Measurements from ENCODE around the gene FANCI. TPM values are rescaled to one million over a fixed set of nuclear protein-coding genes. Genes with fewer than 3 reads are reported as not detected.

The FANCI gene
- total and polyA plus RNA-seq, 2 of the 13 experiments (the other 11 are each of a cell fraction or from before 2014, with no cell fraction given), result 15.7 to 68.8 TPM

- H3K4me3 ChIP-seq (replicated peaks in 1 of 3; ENCODE audit: insufficient read depth in 1 of 3, low read depth in 2 of 3, low read length in 3 of 3), result no peak overlapping the region
- H3K36me3 ChIP-seq (replicated peaks in 1 of 2; ENCODE audit: control insufficient read depth in 1 of 2, insufficient read depth in 2 of 2, low read length in 2 of 2), result peaks cover 6 to 29% of the 10 kb centered on the region in 2 experiments; a peak in 4 of 5 replicates
- BruUV-seq (replicated peaks), result no TSS peak
- no peak for TF ChIP-seq ZNF646 (CRISPR knock-in tag; IDR thresholded peaks at IDR 0.05)
- no peak for TF ChIP-seq ZNF234 (CRISPR knock-in tag; conservative IDR thresholded peaks at IDR 0.05)
- no peak for TF ChIP-seq ZNF83 (CRISPR knock-in tag; IDR thresholded peaks at IDR 0.05; ENCODE audit: borderline replicate concordance)
- TF ChIP-seq ZMYM2 (CRISPR knock-in tag; IDR thresholded peaks at IDR 0.05), result no peak
- TF ChIP-seq ZNF512B (CRISPR knock-in tag; IDR thresholded peaks at IDR 0.05; ENCODE audit: borderline replicate concordance), result no peak
- TF ChIP-seq RBM22 (optimal IDR thresholded peaks at IDR 0.05; ENCODE audit: low read length), result no peak
- TF ChIP-seq ZNF703 (CRISPR knock-in tag; IDR thresholded peaks at IDR 0.05; ENCODE audit: borderline replicate concordance), result no peak
- no peak for TF ChIP-seq ZNF564 (CRISPR knock-in tag; IDR thresholded peaks at IDR 0.05)
- TF ChIP-seq ARID3A (IDR thresholded peaks at IDR 0.05; ENCODE audit: low read depth, low read length), result no peak
- in situ Hi-C loops (cut with HindIII; ENCODE audit: extremely low pct_ligation_motif_present, low pct_unique_long_range_greater_than_20kb) (no loop called here), intact Hi-C loops (cut with micrococcal nuclease; ENCODE audit: unreplicated experiment) (no loop called here)
- H3K4me1 ChIP-seq (ENCODE audit: insufficient read depth, low read length), result peaks cover 34% of the 10 kb centered on the region
- ChIA-PET POLR2A (no interaction called here), CTCF (ENCODE audit: low intra/inter-chr PET ratio, low total read pairs) (no interaction called here)
- H3K4me2 ChIP-seq (ENCODE audit: low read depth, low read length), result no peak overlapping the region
- no peak overlapping the region for H3K27ac ChIP-seq (ENCODE audit: extremely low read length, insufficient read depth, low read length)
- FAIRE-seq (no peak), DNase-seq (ENCODE audit: low spot score) (no peak), ATAC-seq (no peak)
- no peaks in the 10 kb centered on the region for H3K27me3 ChIP-seq (ENCODE audit: control insufficient read depth in 1 of 2, insufficient read depth in 2 of 2, low read length in 2 of 2)
- 86% methylated on average over 8 of the region's 8 CpGs for WGBS (ENCODE audit: low lambda C conversion rate)
- H2AFZ ChIP-seq (ENCODE audit: low read length), result no peak overlapping the region
- H3K9ac ChIP-seq (ENCODE audit: insufficient read depth, low read depth, low read length), result no peak overlapping the region
- no peaks in the 10 kb centered on the region for H3K9me3 ChIP-seq (ENCODE audit: low read length)
- no peaks in the 10 kb centered on the region for H4K20me1 ChIP-seq (ENCODE audit: insufficient read depth, low read length)
- no peaks in the 10 kb centered on the region for H3K79me2 ChIP-seq (ENCODE audit: insufficient read depth, low read length)
Measured at GRCh38 chr15:89195836-89196235, 47.9 kb upstream of the FANCI start.

Data from HepG2 (cell line).